Measurements from ENCODE around the gene GNG7.

The GNG7 gene

DNA sequence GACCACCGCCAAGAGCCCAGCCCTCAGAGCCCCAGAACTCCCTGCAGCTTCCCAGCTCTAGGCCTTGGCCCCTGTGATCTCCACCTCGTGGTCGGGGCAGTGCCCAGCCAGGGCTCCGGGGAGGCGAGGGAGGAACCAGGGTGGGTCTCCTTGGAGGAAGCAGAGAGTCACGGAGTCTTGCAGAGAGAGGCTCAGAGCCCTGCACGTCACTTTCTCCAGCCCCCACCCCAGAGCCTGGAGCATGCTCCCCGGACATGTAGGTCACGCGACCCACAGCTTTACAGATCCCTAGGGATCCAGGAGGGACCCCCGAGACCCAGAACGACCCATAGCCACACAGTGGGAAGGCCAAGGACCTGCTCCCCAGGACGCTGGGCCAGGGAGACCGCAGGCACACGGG is 214.7 kb downstream of the GNG7 start:
- H3K4me3 ChIP-seq (ENCODE audit: low read depth, low read length) = no peak overlapping the region
- no peak overlapping the region for H3K9ac ChIP-seq
- no peak overlapping the region for H2AFZ ChIP-seq
- H3K27me3 ChIP-seq (ENCODE audit: control insufficient read depth, insufficient read depth, low read length) = no peaks in the 10 kb centered on the region
- H3K36me3 ChIP-seq (ENCODE audit: control insufficient read depth, insufficient read depth, low read length) = no peaks in the 10 kb centered on the region
- H3K79me2 ChIP-seq = no peaks in the 10 kb centered on the region
- H3K27ac ChIP-seq = no peak overlapping the region
- no peak overlapping the region for H3K4me2 ChIP-seq (ENCODE audit: low read length)
- no peaks in the 10 kb centered on the region for H3K9me3 ChIP-seq (ENCODE audit: control insufficient read depth, low read length)
- H3K4me1 ChIP-seq = peaks cover 25% of the 10 kb centered on the region
- no peak for TF ChIP-seq CTCF (IDR thresholded peaks at IDR 0.05)

- no peak overlapping the region for H3K9ac ChIP-seq
- H3K9me3 ChIP-seq (ENCODE audit: control insufficient read depth, low read length) = no peaks in the 10 kb centered on the region
- TF ChIP-seq CTCF (IDR thresholded peaks at IDR 0.05) = no peak
- H3K27ac ChIP-seq = no peak overlapping the region
- no peak overlapping the region for H3K4me3 ChIP-seq (ENCODE audit: low read depth, low read length)
- no peak overlapping the region for H3K4me2 ChIP-seq (ENCODE audit: low read length)
- H2AFZ ChIP-seq = no peak overlapping the region
- no peaks in the 10 kb centered on the region for H3K79me2 ChIP-seq
- H3K4me1 ChIP-seq = peaks cover 18% of the 10 kb centered on the region
- no peaks in the 10 kb centered on the region for H3K36me3 ChIP-seq (ENCODE audit: control insufficient read depth, insufficient read depth, low read length)
- H3K27me3 ChIP-seq (ENCODE audit: control insufficient read depth, insufficient read depth, low read length) = no peaks in the 10 kb centered on the region
Observed at GRCh38 chr19:2487090-2487489, 215.4 kb downstream of the GNG7 start.

GRCh38 chr19:2485428-2485827 is 217.1 kb downstream of the GNG7 start:
- H3K27me3 ChIP-seq (ENCODE audit: control insufficient read depth, insufficient read depth, low read length) = no peaks in the 10 kb centered on the region
- no peak overlapping the region for H2AFZ ChIP-seq
- peaks cover 5% of the 10 kb centered on the region for H3K4me1 ChIP-seq
- H3K4me3 ChIP-seq (ENCODE audit: low read depth, low read length) = no peak overlapping the region
- TF ChIP-seq CTCF (IDR thresholded peaks at IDR 0.05) = no peak
- H3K27ac ChIP-seq = no peak overlapping the region
- no peak overlapping the region for H3K4me2 ChIP-seq (ENCODE audit: low read length)
- no peaks in the 10 kb centered on the region for H3K79me2 ChIP-seq
- H3K9ac ChIP-seq = no peak overlapping the region
- H3K36me3 ChIP-seq (ENCODE audit: control insufficient read depth, insufficient read depth, low read length) = no peaks in the 10 kb centered on the region
- H3K9me3 ChIP-seq (ENCODE audit: control insufficient read depth, low read length) = no peaks in the 10 kb centered on the region

GRCh38 chr19:2484178-2484937 is 218.1 kb downstream of the GNG7 start:
- no peak for TF ChIP-seq CTCF (IDR thresholded peaks at IDR 0.05)
- Histone ChIP-seq H3K27ac (no peak overlapping the region), H3K4me3 (ENCODE audit: low read depth, low read length) (no peak overlapping the region), H3K79me2 (no peaks in the 10 kb centered on the region), H3K9ac (no peak overlapping the region), H3K36me3 (ENCODE audit: control insufficient read depth, insufficient read depth, low read length) (no peaks in the 10 kb centered on the region), H3K9me3 (ENCODE audit: control insufficient read depth, low read length) (no peaks in the 10 kb centered on the region), H3K4me2 (ENCODE audit: low read length) (no peak overlapping the region), H3K4me1 (no peaks in the 10 kb centered on the region), H3K27me3 (ENCODE audit: control insufficient read depth, insufficient read depth, low read length) (no peaks in the 10 kb centered on the region), H2AFZ (no peak overlapping the region)

All from parathyroid adenoma (tissue), 2 donors.